HUDEP-2 (cell line): ENCODE measurements around the gene CEBPE.

ENCODE experiments used
- DNase-seq, 76 experiments: peaks; one replicate each; lab custom pipeline; 2025; ENCODE audit not compliant: unreplicated experiment in 76 of 76; lab: John Stamatoyannopoulos, UW

The CEBPE gene

GRCh38 chr14:23118506-23119362 is at the start of gene CEBPE:
TSS of gene CEBPE (minus strand) at chr14:23119255. CDS start at chr14:23119091, 164 bp downstream.
- no peak for DNase-seq

DNA sequence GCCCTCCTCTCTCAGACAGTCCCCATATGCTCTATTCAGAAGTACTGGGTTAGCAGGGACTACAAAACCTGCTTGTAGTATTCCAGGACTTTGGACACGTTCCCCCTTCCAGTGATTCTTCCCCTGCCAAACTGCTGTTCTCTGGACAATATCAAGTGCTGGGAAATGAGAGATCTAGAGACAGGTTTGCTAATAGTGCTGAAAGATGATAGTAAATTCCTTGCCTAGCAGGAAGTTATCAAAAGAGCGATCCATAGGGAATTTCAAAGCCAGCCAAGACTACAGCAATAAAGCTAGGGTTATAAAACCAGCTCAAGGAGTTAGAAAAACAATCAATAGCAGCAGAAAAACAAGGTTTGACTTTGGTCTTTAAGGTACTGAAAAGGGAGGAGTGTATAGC is 49.2 kb upstream of the CEBPE start:
- no peak for DNase-seq

DNA sequence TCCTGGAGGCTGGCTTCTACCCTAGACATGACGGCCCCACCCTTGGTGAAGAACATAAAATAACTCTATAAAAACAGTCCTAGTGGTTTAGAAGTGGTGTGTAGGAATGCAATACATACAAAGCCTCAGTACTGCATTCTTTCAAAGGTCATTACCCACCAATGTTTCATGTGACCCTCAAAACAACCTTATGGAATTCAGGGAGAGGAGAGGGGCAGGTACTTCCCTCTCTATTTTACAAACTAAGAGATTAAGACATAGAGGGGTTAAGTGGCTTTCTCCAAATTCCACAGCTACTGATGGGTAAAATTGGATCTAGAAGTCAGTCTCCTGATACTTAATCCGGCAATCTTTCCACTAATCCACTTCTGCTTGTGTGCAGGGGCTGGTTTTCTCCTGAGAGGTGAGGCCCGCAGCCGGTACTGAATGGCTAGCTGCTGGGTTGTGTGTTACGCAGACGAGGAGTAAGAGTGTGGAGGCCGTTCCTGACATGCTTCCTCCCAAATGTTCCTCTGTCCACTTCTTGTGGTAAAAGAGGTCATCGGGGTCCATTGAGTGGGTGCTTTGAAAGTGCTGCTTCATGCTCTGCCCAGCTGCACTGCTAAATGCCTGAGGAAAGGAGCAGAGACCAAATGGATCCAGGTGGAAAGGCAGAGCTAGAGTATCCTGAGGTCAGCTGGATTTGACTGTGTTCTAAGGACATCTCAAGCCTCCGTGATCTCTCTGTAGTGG is 48.2 kb upstream of the CEBPE start:
- DNase-seq, result no peak

DNA sequence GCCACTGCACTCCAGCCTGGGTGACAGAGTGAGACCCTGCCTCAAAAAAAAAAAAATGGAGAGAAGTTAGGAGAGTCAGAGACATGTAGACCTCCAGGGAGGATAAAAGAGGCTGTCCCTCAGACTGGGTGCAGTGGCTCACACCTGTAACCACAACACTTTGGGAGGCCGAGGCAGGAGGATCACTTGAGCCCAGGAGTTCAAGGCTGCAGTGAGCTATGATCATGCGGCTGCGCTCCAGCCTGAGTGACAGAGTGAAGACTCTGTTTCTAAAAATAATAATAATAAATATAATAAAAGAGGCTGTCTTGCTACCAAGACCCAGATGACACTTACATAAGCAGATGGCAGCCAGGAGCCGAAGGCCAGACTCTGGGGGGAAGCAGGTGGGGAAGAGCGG is 45.9 kb upstream of the CEBPE start:
- no peak for DNase-seq

DNA sequence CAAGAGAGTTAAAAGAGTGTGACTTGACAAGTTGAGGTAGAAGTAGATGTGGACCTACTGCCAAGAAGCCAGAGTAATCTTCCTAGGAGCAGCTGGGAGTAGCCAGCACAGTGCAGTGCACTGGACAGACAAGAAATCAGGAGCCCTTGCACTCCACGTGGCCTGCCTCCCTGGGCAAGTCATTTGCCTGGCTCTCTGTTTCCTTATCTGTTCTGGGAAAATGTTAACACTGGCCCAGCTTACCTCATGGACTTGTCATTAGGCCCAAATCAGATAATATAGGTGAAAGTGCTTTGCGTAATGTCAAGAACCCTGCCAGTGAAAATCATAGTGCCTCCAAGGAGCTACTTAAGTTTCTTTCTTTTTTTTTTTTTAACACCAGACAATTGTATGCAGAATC is 45.2 kb upstream of the CEBPE start:
- peak in 15 of 76 experiments; percentile 9 to 28 (median 18) for DNase-seq

DNA sequence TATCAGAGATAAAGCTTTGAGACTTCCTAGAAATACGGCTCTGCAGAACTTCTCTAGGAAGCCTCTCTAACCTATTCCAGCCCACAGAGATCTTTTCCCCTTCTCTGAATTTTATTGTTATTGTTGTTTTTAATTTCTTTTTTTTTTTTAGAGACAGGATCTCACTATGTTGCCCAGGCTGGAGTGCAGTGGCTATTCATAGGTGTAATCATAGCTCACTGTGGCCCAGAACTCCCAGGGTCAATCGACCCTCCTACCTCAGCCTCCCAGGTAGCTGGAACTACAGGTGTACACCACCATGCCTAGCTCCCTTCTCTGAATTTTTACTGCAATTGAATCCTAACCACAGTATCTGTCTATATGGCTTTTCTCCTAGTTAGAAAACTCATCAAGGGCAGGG is 44.8 kb upstream of the CEBPE start:
- no peak for DNase-seq

- DNase-seq, result no peak
Observed at GRCh38 chr14:23162800-23163199, 43.7 kb upstream of the CEBPE start.

GRCh38 chr14:23162005-23162404 is 43.0 kb upstream of the CEBPE start:
- no peak for DNase-seq

DNA sequence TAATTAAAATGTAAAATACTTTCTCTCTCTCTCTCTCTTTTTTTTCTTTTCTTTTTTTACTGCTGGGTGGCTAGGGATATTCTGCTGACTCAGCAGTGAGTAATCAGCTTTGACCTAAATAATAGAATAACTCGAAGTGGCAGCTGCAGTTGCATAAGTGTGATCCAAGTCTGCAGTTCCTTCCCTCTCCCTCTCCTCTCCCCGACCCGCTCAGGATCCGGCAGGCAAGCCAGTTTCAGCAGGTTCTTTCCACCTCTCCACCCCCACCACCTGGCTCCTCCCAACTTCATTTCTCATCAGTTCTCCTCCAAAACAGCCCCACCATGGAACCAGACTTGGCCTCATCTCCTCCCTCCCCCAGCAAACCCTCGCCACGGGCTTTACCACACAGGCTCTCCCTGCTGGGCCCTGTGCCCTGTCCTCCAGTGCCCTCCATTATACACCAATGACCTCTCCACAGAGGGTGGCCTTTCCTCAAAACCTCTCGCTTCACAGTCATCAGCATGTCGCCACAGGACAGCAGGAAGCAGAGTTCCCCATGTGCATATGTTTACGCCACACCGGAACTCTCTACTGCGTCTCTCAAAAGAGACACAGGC is 42.0 kb upstream of the CEBPE start:
- peak in 8 of 76 experiments; percentile 10 to 53 (median 32) for DNase-seq

- no peak for DNase-seq
Observed at GRCh38 chr14:23159532-23159931, 40.5 kb upstream of the CEBPE start.

- DNase-seq, result no peak
Observed at GRCh38 chr14:23158779-23159178, 39.7 kb upstream of the CEBPE start.

GRCh38 chr14:23154964-23155587 is 36.0 kb upstream of the CEBPE start:
- DNase-seq, result no peak

- peak in 72 of 76 experiments; percentile 25 to 97 (median 90) for DNase-seq
Observed at GRCh38 chr14:23153851-23154796, 35.1 kb upstream of the CEBPE start.

DNA sequence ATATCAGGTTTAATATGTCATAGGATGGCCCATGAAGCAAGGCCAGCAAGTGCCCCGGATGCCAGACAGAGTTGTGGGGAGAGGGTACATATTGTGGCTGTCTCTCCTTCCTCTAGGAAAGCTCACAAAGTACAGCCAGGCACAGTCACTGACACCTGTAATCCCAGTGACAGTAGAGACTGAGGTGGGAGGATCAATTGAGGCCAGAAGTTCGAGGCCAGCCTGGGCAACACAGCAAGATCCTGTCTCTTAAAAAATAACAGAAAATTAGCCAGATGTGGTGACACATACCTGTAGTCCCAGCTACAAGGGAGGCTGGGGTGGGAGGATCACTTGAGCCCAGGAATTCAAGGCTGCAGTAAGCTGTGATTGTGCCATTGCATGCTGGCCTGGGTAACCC is 32.3 kb upstream of the CEBPE start:
- DNase-seq, result no peak

GRCh38 chr14:23149745-23150144 is 30.7 kb upstream of the CEBPE start:
- no peak for DNase-seq

- no peak for DNase-seq
Observed at GRCh38 chr14:23148591-23149249, 29.7 kb upstream of the CEBPE start.

GRCh38 chr14:23147676-23148075 is 28.6 kb upstream of the CEBPE start:
- peak in 24 of 76 experiments; percentile 5 to 57 (median 31) for DNase-seq

GRCh38 chr14:23146980-23147379 is 27.9 kb upstream of the CEBPE start:
- DNase-seq, result no peak

DNA sequence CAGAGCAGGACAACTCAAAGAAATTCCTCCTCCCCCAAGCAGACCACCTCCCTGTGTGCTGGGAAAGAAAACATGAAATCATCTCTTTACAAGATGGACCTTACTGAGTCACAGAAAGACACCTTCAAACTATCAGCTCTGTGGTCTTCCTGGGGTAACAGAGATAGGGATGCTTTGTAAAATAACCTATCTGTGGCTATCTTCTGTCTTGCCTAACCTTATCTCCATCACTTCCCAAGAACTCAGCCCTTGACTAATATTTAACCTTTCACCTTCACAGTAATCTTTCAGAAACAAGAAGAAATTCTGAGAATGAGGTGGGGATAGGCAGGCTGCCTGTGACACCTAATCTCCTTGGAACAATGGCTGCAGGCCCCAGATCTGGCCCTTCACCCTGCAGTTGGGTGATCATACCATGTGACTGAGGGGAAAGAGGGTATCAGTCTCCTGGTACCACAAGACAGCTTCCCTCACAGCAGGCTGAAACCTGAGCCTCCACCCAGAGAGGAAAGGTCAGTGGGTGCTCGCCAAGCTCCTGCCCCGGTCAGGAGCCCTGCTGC is 27.4 kb upstream of the CEBPE start:
- DNase-seq, result peak in 59 of 76 experiments; percentile 13 to 89 (median 50)
